Left ventricle myocardium superior (tissue), 1 donor: Measurements from ENCODE around the gene OSBPL2. TPM values are rescaled to one million over a fixed set of nuclear protein-coding genes. Genes with fewer than 3 reads are reported as not detected.

ENCODE experiments used
- ATAC-seq: fragments of 200-7000 bp; cut with Tn5 transposase; one replicate; pipeline ENCODE4 v1.9.1; 2020; ENCODE audit warnings: mild to moderate bottlenecking, moderate library complexity
- DNase-seq: peaks from one replicate; pipeline ENCODE4 v3.0.0-alpha.2; 2020
- intact Hi-C: fragments of 100-400 bp; cut with micrococcal nuclease; formaldehyde crosslinking; loops from one replicate; pipeline ENCODE4 v1.11.0; 2022
- total RNA-seq: library from RNA; stranded (reverse); fragmentation: NEBNext Ultra II Directional; extraction: Animal tissue kit (Norgen Biotek cat#: 25700); gene quantifications from one replicate; pipeline ENCODE4 v1.2.1, GENCODE V29; 2021
- donor health status: DM: no; HTN: yes; CAD: no; lungs with severe emphysema.

Gene OSBPL2
- total RNA-seq, 1 donor from 2014 or later = 60.0 TPM

DNA sequence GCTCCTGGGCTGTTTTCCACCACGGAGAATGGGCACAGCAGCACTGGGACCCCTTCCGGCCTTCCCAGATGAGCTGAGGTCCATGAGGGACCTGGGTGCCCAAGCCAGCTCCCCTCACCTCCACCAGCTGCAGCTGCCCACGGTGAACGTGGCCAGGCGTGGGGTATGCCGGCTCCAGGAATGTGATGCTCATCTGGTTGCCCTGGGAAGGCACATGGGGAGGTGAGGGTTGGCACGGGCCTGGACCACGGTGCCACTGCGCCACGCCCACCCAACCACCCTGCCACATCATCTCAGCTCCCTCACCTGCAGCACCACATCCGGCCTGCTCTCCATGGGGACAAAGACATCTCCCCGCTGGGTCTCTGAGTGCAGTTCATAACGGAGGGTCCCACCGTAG lies 88.2 kb downstream of the OSBPL2 start:
- ATAC-seq = no peak
- no peak for DNase-seq
- intact Hi-C loops = no loop called here

DNA sequence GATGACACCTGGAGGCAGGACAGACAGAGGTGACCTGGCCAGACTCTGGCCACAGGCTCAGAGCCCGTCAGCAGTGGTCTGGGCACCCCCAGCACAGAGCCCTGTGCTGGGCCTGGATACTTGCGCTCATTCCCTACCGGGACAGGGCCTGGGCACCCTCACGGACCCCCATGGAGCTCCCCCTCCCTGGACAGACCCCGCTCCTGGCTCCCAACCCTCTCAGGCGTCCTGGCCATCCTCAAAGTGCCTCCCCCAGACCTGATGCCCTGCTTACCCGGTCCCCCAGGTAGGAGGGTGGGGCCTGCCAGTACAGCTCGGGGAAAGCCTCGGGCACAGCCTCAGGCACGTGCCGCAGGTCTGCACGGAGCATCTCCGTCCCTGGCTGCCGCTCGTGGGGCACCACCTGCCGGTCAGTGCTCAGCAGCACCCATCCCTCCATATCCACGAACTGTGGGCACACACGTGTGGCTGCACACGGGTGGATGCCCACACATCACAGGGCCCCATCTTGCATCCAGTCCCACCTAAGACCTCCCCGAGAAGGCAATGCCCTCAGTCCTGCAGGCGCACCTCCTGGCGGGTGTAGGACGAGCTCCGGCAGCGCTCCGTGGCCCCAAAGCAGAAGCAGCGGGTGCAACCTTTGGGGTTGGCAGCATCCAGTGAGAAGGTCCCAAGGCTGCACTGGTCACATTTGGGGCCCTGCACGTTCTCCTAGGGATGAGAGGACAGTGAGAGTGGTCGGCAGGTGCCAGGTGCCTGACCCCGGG lies 88.8 kb downstream of the OSBPL2 start:
- intact Hi-C loops = no loop called here
- ATAC-seq (no peak), DNase-seq (no peak)

DNA sequence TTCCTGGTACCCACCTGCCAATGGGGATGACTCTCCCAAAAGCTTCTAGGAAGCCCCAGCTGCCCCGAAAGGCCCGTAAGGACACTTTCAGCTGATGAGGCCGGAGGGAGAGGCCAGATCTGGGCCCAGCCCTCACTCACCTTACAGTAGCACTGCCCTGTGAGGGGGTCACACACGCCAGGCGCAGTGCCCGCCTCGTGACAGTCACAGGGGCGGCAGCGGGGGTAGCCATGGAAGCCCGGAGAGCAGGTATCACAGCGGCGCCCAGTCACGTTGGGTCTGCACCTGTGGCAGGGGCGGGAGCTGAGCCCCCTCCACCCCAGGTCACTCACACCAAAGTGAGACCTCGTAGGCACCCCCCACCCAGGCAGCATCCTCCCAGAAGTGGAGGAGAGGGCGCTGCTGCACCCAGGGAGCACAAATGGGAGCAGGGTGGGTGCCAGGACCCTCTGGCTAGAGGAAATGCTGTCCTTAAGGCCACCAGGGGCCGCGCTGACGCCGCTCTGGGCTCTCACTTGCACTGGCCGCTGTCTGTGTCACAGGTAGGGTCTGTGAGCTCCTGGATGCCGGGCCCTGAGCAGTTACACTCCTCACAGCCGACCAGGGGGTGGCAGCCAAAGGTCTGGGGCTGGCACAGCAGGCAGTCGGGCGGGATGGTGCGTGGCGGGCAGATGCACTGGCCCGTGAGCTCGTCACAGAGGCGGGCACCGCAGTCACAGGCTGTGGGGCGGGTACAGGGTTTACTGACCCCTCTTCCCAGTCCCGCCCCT lies 89.6 kb downstream of the OSBPL2 start:
- no peak for ATAC-seq
- intact Hi-C loops = no loop called here
- no peak for DNase-seq

DNA sequence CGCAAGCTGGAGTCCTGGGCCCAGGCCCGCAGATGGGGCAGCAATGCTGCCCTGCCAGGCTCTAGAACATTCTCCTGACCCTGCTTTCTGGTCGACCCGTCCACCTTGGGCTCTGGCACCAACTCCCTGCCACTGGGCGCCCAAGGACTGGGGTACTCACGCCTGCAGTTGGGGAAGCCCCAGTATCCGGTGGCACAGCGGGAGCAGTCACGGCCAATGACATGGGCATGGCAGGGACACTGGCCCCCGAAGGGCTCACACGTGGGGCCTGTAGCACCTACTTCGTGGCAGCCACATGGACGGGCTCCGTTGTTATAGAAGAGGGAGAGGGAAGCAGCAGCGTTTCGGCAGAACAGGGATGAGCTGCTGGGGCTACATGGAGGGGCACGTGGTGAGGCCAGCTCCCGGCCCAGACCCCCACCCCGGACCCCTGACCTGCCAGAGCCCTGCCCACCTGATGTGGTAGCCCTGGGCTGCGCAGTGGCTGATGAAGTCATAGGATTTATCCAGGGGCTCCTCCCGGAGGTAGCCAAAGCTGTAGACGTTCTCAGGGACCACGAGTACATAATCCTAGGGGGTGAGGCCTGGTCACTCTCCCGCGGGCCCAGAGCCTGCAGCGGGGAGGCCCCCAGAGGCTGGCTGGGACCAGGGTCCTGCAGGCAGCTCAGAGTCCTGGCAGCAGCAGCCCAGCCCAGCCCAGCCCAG lies 90.5 kb downstream of the OSBPL2 start:
- no peak for ATAC-seq
- intact Hi-C loops = no loop called here
- no peak for DNase-seq

DNA sequence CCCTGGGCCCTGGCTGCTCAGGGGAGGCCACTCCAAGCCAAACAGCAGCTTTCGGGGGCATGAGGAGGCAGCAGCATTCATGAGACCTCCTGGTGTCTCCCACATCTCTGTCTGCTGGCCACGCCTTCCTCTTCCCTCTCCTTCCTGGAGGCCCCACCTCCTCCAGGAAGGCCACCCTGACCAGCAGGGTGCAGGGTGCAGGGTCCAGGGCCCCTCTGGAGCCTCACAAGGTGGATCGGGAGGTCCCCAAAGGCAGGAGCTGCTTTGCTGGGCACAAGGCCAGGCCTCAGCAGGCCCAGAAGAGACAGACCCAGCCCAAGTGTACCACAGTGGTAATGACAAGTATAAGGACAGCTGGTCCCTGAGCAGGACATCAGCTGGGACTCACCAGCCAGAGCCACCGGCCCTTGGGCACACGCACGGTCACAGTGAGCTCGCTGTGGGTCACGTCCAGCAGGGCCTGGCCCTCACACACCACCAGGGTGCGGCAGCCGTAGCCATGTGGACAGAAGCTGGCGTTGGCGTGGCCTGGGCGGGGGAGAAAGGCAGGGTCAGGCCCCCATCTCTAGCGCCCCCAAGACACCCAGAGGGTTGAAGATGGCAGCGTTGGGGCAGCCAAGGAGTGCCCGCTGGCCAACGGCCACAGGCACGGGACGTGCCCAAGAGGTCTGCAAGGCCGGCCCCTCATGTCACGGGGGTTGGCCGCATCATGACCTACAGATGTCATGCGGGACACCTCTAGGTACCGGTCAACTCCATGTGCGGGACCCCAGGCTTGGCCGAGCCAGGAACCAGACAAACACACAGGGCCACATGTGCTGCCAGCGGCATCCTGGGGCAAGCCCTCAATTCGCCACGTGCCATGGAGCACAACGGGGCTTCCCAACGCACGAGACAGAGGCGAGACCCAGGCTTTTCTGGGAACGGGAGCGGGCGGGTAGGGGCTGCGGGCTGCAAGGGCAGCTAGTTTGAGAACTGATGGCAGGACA lies 91.4 kb downstream of the OSBPL2 start:
- intact Hi-C loops = no loop called here
- ATAC-seq (no peak), DNase-seq (no peak)

DNA sequence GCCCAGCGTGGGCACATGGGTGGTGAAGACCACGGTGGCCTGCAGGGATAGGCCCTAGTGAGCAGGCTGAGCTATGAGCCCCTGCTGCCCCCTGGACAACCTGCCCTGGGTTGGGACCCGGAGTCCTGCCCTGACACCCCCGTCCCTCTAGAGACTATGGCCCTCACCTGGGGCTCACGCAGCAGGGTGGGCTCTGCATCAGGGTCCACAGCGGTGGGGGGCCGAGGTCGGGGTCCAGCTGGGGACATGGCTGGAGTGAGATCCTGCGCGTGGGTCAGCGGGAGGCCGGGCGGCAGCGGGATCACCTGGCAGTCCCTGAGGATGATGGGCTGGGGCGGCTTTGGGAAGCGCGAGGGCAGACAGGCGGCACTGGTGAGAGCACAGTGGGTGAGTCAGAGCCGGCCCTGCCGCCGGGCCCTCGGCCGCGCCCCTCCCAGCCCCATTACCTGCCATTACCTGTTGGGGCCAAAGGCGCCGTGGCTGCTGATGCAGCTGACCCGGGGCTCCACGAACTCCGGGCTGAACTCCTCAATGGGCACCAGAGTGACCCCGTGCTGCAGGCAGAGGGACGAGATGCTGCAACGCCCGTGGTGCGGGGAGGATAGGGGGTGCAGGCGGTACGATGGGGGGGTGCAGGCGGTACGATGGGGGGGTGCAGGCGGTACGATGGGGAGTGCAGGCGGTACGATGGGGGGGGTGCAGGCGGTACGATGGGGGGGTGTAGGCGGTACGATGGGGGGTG lies 92.4 kb downstream of the OSBPL2 start:
- DNase-seq (no peak), ATAC-seq (no peak)
- intact Hi-C loops = no loop called here

DNA sequence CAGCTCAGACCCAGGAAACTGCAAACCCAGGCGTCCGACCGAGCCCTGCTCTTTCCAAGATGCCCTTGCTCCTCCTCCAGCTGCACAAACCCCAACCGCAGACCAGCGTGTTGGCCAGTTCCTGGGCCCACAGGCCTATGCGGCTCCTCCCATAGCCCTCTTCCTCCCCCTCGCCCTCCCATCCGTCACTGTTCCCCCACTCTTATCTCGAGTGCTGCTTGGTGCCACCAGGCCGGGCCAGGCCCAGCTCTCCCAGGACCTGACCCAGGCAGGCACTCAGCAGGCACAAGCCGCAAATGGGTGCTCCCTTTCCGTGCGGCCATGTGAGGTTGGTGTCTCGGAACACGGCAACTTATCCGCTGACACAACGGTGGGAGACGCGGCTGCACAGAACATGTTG lies 93.0 kb downstream of the OSBPL2 start:
- intact Hi-C loops = no loop called here
- DNase-seq (peak; percentile 73), ATAC-seq (peak; percentile 79)

DNA sequence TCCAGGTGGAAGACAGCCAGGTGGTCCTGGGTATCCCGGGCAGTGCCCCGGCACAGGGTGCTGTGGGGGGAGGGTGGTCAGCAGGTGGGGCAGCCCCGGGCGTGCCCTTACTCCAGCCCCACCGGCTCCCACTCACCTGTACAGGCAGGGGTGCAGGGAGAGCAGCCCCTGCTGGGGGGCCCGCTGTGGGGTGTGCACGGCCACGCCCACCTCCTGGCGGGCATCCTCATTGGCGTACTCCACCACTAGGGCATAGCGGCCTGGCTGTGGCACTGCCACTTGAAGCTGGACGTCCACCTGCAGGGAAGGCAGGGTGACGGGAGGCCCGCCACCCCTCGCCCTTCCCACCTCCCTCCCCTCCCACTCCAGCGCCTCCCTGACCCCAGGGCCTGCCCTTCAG lies 94.1 kb downstream of the OSBPL2 start:
- DNase-seq = no peak
- intact Hi-C loops = no loop called here
- ATAC-seq = no peak

DNA sequence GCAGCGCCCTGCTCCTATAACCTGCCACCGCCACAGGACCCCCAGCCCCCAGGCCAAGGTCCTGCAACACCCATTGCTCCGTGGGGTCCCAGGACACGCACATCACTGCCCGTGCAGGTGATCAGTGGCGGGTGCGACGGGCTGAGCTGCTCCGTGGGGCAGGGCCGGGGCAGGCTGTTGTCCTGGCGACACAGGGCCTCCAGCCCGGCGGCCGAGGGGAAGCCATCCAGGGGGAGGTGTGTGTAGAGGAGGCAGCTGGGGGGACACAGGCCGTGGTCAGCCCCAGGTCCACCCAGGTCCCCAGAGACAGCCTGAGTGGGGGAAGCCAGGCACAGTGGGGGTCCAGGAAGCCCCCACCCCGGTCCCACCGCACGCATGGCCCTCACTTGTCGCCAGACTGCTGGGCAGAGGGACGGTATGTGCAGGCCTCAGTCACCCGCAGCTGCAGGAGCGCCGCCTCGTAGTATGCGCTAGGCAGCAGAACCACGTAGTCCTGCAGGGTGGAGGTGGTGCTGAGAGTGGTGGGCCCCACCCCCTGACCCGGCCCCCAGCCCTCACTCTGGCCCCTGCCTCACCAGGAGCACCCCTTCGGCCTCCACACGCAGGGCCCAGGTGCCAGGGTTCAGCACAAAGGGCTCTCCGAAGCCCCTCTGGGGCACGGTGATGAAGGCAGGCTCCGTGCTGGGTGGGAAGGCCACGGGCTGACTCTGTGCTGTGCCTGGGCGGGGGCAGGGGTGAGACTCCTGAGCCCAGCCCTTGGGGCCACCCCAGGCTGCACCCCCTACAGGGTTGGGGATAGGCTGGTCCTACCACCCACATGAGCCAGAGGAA lies 94.9 kb downstream of the OSBPL2 start:
- no peak for ATAC-seq
- intact Hi-C loops = no loop called here
- no peak for DNase-seq

DNA sequence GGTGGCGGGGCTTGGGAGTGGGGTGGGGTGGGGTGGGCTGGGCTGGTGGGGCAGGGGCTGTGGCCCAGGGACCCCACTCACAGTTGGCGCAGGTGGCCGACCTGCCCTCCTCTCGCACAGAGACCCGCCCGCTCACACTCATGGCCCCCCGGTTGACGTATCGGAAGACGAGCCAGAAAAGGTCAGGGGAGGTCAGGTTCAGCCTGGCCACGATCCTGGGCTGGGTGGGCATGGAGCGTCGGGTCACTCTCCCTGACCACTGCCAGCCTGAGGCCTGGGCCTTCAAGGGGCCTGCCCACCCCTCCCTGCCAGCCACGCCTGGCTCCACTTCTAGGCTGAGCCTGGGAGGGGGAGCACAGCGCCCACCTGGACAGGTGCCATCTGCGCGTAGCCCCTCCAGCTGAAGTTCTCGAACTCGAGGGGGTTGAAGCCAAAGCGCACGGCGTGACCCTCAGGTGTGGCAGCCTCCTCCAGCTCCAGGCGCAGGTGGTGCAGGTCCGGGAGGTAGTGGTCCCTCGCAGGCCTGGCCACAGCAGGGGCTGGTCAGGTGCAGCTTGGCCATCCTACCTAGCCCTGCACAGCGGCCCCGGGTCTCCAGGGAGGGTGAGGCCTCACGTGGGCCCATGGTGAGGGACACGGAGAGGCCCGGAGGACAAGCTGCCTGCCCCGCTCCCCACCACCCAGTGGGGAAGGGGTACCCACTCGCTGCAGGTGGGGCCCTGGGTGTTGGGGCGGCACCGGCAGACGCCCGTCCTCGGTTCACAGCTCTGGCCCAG lies 95.7 kb downstream of the OSBPL2 start:
- intact Hi-C loops = no loop called here
- no peak for ATAC-seq
- no peak for DNase-seq

DNA sequence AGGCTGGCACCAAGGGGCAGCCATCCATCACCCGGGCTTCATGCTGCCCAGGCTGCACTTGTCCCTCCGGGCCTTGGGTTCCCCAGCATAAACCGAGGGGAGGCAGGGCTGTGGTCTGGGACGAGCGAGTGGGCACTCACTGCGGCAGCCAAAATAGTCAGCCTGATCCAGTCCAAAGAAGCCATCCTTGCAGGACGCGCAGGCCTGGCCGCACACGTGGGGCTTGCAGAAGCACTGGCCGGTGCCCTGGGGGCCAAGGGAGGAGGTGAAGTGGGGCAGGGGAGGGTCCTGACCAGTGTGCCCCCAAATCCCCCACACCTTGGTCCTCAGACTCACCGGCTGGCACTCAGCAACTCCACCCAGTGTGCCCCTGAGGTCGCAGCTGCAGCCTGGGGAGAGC lies 96.6 kb downstream of the OSBPL2 start:
- DNase-seq (no peak), ATAC-seq (no peak)
- intact Hi-C loops = no loop called here

DNA sequence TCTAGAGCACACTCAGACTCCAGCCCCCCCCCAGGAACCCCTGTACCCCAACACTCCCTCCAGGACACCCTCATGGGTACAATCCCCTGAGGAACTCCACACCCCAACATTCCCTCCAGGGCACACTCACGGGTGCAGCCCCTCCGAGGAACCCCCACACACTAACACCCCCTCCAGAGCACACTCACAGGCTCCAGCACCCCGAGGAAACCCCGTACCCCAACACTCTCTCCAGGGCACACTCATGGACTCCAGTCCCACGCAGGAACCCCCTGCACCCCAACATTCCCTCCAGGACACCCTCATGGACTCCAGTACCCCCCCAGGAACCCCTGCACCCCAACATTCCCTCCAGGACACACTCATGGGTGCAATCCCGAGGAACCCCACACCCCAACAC lies 97.2 kb downstream of the OSBPL2 start:
- intact Hi-C loops = no loop called here
- DNase-seq (no peak), ATAC-seq (no peak)

DNA sequence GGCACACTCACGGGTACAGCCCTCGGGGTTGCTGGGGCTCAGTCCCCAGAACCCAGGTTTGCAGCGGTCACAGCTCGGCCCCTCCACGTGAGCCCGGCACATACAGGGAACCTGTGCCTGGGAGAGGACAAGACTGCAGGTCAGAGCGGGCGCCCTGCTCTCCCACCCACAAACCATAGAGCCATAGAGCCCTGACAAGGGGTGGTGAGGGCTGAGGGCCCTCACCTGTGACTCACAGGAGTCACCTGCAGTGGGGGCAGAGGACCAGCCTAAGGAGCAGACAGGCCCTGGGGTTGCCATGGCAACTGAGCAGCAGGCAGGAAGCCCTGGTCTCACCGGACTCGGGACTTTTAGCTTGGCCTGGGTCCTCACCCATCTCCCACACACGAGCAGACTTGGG lies 98.0 kb downstream of the OSBPL2 start:
- DNase-seq (peak; percentile 15), ATAC-seq (no peak)
- intact Hi-C loops = no loop called here

DNA sequence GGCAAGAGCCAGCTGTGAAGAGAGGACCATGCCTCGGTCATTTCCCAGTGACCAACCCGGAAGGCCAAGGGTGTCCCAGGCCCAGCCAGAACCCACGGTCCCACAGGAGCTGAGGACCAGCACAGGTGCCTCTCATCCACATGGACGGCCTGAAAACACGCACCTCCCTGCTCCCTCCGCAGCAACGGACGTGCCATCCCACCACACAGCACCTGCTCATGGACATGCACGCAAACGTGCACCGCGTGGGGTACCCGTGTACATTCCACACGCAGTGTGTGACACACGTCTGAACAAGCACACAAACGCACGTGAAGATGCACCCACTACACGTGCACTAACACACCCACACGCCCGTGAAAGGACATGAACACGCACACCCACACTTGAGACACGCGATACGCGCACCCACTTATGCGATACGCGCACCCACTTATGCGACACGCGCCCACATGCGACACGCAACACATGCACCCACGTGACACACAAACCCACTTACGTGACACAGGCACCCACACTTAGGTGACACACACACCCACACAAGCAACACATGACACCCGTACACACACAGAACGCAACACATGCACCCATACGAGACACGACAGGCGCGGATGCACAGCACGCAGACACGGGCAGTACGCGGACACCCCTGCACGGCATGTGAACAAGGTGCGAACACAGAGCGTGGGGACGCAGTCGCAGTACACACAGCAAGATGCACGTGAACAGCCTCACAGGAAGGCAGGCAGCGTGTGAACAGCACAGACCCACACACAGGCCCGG lies 98.6 kb downstream of the OSBPL2 start:
- no peak for ATAC-seq
- peak; percentile 30 for DNase-seq
- intact Hi-C loops = no loop called here

DNA sequence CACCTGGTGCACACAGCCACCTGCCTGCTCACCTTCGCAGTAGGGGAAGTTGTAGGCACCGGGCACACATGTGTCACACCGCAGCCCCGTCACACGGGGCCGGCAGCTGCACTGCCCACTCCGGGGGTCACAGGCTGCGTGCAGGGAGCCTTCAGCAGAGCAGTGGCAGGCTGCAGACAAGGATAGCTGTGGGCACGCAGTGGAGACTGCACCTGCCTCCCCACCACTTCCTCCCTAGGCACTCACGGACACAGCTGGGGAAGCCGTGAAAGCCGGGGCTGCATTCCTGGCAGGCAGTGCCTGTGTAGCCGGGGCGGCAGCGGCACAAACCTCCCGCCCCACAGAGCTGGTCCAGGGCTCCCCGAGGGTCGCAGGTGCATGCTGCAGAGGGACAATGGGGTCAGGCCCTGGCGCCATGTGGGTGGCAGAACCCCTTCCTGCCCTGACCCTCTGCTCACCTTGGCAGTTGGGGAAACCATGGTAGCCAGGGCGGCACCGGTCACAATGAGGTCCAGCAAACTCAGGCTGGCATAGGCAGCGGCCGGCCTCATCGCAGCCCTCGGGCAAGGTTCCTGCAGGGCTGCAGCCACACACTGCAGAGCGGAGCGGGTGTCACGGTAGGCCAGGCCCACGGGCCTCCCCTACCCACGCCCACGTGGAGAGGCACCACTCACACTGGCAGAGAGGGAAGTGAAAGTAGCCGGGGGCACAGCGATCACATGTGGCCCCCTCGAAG lies 99.4 kb downstream of the OSBPL2 start:
- DNase-seq (peak; percentile 21), ATAC-seq (no peak)
- intact Hi-C loops = no loop called here

DNA sequence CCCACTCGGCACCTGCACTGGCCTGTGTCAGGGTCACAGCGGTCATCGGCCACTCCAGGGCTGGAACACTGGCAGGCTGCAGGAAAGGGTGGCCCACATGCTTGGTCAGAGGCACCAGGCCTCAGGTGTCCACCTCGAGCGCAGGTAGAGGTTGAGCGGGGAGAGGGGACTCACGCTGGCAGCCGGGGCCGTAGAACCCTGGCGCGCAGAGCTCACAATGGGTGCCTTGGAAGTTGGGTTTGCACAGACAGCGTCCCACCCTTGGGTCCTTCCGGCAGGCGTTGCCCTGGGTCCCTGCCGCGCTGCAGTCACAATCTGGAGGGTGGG lies 99.9 kb downstream of the OSBPL2 start:
- ATAC-seq = no peak
- DNase-seq = no peak
- intact Hi-C loops = no loop called here
